GM18867 (cell line): ENCODE data around the gene PDE4A.

Experiments used
- ATAC-seq: cut with Tn5 transposase; IDR thresholded peaks from one replicate; pipeline ENCODE4 v1.9.1; 2021; ENCODE audit warnings: mild to moderate bottlenecking, moderate library complexity; ENCODE audit not compliant: unreplicated experiment

Gene PDE4A

DNA sequence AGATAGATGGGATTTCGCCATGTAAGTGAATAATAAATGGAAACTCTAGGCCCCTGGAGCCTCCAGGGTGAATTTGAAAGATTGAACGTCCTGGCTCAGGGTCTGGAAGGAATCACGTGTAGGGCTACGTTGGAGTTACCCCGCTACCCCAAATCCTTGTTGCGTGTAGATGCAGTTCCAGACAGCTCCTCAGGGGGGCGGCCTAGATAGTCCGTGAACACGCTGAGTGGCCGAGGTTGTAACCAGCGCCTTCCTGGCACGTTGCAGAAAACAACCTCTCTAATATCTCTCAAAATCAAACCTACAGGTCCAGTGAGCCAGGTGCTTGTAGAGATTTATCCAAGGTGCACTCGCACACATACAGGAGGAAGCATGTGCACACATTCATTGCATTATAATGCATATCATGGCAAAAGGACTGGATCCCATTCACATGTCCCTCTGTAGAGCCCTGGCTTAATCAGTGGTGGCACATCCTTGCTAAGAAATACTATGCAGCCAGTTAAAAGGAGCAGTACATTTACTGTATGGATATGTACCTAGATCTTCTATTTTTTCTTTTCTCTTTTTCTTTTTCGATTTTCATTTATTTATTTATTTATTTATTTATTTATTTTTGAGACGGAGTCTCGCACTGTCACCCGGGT is 85.4 kb downstream of the PDE4A start:
- ATAC-seq, result no peak

DNA sequence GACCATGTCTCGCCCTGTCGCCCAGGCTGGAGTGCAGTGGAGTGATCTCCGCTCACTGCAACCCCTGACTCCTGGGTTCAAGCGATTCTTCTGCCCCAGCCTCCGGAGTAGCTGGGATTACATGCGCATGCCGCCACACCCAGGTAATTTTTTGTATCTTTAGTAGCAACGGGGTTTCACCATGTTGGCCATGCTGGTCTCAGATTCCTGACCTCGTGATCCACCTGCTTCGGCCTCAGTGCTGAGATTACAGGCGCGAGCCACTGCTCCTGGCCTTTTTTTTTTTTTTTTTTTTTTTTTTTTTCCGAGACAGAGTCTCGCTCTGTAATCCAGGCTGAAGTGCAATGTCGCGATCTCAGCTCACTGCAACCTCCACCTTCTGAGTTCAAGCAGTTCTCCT is 87.7 kb downstream of the PDE4A start:
- no peak for ATAC-seq

DNA sequence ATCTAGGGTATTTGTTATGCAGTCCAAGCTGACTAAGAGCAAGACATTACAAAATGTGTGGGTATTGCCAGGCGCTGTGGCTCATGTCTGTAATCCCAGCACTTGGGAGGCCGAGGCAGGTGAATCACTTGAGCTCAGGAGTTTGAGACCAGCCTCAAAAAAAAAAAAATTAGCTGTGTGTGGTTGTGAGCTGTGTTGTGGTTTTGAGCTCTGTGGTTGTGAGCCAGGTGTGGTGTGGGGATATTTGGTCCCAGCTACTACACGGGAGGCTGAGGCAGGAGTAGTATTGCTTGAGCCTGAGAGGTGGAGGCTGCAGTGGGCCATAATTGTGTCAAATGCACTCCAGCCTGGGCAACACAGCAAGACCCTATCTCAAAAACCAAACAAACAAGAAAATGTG is 88.4 kb downstream of the PDE4A start:
- ATAC-seq, result no peak

DNA sequence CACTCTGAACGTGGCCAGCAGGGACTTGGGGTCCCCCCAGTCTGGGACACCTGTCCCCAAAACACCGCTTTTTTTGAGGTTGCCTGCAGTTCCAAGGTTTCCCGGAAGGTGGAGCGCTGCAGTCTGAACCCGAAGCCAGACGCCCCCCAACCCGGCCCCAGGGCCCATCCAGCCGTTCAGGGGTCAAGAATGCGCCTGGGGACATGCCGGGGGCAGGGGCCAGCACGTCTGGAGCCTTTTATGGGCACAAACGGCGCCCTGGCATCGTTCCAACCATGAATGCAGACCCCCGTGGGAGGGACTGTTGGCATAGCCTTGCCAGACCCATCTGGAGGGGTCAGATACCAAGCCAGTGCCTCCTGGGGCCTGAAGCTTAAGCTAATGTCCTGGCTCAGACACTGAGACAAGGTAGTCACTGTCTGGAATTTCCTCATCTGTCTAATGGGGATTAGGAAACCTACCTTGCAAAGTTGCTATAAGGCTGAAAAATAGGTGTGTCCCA is 90.0 kb downstream of the PDE4A start:
- ATAC-seq, result no peak

DNA sequence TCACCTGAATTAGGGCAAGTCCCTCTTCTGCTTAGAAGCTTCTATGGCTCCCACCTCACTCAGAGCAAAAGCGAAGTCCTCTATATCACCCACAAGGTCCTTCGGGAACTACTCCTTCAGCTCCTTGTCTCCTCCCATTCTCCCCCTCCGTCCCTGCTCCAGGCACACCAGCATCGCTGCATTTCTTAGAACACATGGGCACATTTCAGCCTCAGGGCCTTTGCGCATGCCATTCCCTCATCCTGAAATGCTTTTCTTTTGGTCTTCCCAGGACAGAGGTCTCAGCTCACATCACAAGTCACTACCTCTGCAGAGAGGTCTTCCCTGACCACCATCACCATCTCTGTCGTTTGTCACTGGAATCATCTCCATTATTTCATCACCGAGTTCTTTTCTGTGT is 92.9 kb downstream of the PDE4A start:
- ATAC-seq, result no peak

DNA sequence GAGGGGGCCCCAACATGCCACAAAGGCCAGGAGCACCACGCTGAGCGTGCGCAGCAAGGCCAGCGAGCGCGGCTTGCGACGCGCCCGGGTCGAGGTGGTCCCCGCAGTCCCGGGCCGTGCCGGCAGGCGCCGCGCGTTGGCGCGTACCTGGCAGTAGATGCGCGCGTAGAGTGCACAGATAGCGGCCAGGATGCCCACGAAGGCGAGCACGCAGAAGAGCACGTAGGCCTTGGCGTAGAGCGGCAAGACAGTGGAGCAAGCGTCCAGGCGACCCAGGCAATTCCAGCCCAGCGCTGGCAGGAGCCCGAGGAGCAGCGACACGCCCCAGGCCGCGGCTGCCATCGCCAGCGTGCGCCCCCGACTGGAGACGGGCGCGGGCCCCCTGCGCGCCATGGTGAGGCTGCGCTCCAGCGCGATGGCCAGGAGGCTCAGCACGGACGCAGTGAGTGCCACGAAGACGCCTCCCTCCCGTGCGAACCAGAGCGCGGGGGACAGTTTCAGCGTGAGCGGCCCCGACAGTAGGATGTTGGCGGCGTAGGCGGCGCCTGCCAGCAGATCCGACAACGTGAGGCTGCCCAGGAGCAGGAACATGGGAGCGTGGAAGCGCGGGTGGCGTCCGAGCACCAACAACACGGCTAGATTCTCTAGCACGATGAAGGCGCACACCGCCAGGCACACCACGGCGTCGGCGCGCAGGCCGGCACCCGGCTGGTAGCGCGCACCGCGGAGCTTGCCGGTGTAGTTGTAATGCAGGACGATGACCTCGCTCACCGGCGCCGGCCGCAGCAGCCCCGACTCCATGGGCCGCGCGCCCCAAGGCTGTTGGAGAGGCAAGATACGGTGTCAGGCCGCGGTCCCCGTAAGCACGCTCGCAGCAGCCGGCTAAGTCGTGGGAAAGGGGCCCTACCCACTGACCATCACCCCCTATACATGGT is 94.1 kb downstream of the PDE4A start:
- ATAC-seq, result no peak

DNA sequence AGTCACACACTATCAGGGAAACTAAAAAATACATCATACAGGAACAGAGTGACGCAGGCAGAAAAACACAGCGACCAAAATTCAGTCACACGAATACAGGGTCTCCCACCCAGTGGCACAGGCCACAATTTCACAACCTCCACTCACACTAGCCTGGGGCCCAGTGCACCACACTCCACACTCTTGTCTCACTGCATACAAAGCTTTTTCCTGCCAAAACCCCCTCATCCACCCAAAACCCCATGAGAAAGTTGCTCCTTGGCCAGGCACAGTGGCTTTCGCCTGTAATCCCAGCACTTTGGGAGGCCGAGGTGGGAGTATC is 95.7 kb downstream of the PDE4A start:
- no peak for ATAC-seq

DNA sequence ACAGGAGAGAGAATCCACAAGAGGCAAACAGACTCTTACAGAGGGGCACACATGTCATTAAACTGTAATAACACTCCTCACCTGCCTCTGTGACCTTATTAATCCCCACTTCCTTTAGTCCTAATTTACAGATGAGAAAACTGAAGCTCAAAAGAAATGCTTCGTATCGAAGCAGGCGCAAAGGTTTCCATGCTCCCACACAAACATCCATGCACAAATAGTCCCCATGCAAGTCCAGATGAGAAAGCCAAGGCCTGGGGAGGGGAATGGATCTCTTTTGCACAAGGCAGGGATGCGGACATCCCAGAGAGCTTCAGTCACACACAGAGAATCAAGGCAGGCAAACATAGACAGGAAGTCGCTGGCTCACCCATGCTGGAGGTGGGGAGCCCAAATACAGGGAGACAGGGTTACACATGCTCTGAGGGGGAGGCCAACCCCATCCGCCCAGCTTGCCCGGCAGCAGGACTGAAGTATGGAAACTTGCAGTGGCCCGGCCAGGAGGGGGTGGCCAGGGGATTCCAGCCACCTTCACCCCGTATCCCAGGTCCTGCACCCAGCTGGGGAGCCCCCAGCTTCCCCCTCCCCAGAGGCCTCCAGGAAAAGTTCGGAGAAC is 96.4 kb downstream of the PDE4A start:
- no peak for ATAC-seq

DNA sequence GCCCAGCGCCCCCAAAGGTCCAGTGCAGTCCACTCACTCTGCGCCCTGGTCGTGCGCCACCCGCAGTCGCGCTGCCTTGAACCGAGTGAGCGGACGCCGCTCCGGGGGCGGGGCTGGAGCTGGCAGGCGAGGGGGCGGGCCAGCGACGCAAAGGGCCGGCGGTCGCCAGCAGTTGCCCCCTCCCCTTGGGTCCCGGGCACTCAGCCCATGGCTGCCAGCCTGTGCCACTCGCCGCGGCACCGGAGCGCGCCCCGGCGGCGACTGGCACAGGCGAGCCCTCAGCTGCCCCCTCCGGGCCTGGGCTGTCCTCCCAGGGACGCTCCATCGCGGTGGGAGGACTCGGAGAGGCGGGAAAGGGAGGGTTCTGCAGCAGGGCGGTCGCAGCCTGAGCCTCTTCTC is 97.0 kb downstream of the PDE4A start, which contains the start of gene S1PR5:
Gene S1PR5, minus strand, starts transcription at position 87 of the 399 bp plus-strand sequence. CDS start 2,436 bp downstream, outside the sequence.
- no peak for ATAC-seq

DNA sequence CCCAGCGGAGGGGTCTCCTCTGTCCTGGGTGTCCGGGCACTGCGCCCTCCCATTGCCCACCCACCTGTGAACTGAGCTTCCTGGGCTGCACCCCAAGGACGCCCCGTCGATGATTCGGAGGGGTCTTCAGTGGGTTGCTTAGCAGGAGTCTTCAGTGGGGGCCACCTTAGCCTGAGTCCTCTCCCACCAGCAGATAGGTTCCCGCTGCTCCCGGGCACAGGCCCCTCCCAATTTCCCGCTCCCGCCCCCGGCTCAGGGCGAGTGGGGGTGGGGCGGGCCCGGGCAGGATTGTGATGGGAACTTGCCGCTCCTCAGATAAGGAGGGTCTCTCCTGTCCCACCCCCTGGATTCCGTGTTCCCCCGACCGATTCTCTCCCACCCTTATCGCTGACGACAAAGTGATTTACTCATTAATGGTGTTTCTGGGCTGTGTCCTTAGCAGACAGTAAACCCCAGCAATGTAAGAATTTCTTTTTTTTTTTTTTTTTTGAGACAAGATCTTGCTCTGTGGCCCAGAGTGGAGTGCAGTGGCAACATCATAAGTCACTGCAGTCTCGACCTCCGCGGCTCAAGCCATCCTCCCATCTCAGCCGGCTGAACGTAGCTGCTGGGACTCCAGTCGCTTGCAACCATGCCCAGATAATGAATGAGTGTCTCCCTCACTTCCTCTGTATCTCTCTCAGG is 97.6 kb downstream of the PDE4A start:
- ATAC-seq, result no peak

DNA sequence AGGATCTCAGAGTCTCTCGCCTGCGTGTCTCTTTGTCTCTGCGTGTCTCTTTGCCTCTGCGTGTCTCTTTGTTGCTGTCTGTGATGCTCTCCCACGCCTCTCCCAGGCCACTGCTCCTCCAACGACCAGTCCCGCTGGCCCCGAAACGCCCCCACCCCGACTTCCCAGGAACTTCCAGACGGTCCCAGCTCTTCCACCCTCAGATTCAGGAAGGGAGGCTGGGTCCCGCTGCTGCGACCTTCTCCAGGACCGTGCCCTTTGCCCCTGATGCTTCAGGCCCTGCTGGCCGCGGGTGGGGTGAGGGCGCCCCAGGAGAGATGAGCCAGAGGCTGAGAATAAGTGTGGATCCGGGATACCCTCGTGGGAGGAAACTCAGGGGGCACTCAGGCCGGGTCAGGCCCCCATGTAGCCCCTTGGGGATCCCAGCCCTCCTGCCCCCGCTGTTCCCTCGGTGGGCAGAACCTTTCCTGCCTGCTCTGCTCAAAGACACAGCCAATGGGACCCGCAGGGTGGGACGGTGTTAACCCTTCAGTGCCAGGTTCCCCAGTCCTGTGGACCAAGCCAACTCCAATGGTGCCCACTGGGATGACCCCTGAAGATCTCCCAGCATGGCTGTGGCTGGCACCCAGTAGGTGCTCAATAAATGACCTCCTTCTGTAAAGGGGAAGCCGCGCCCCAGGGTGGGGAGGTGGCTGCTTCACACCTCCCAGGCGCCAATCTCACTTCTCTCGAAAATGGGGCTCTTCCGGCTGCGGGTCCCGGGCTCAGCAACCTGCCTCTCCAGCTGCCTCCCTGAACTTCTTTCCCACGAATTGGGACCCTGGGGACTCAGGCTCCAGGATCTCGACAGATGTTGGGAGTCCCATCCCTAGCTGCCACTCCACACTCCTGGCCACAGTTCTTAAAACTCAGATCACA is 98.4 kb downstream of the PDE4A start:
- no peak for ATAC-seq
